K562 (cell line): ENCODE measurements around the gene PHKG2. TPM values are rescaled to one million over a fixed set of nuclear protein-coding genes. Genes with fewer than 3 reads are reported as not detected.

ENCODE experiments used
- AFF1 ChIP-seq, 2 experiments: fragments of 450-650 bp; IDR thresholded peaks; 2 replicates each; pipeline ENCODE4 v1.6.1; 2018; ENCODE audit warnings: mild to moderate bottlenecking in 2 of 2, low read depth in 1 of 2; ENCODE audit not compliant: partially characterized antibody in 2 of 2
- ARID3B ChIP-seq: fragments of 250-450 bp; sonication (Bioruptor Pico); IDR thresholded peaks from 2 replicates; pipeline ENCODE4 v1.4.0; 2020; ENCODE audit warnings: borderline replicate concordance
- BCLAF1 ChIP-seq, 2 experiments: fragments of 450-650 bp in 1 of 2; IDR thresholded peaks; 2 replicates each; pipeline ENCODE4 v1.6.1; 2011 to 2017; ENCODE audit warnings: low read depth in 2 of 2, antibody characterized with exemption in 1 of 2, borderline replicate concordance in 1 of 2, low read length in 1 of 2, mild to moderate bottlenecking in 1 of 2, mixed read lengths in 1 of 2; ENCODE audit not compliant: control insufficient read depth in 1 of 2
- BRCA1 ChIP-seq, 2 experiments: fragments of 450-650 bp in 1 of 2; sonication (generic) in 1 of 2; formaldehyde crosslinking in 1 of 2; IDR thresholded peaks; 2 replicates each; pipeline versions ENCODE4 v1.5.0 to v1.6.1; 2017 to 2020; ENCODE audit warnings: mild to moderate bottlenecking in 1 of 2, missing genetic modification reagents in 1 of 2
- NR4A1 ChIP-seq, 2 experiments: fragments of 250-450 bp in 1 of 2; fragments of 450-650 bp in 1 of 2; sonication (Bioruptor Pico) in 1 of 2; IDR thresholded peaks; 2 replicates each; pipeline versions ENCODE4 v1.4.0 to v1.6.1; 2016 to 2020; ENCODE audit warnings: mild to moderate bottlenecking in 2 of 2, missing compliant biosample characterization in 1 of 2, missing genetic modification characterization in 1 of 2, moderate library complexity in 1 of 2
- SNAPC5 ChIP-seq: fragments of 250-450 bp; sonication (Bioruptor Pico); IDR thresholded peaks from 2 replicates; pipeline ENCODE4 v1.8.0; 2021; ENCODE audit warnings: moderate library complexity, mild to moderate bottlenecking, inconsistent platforms
- TOE1 ChIP-seq, 2 experiments: fragments of 450-650 bp in 1 of 2; sonication (generic) in 1 of 2; formaldehyde crosslinking in 1 of 2; IDR thresholded peaks; 2 replicates each; pipeline versions ENCODE4 v1.7.1 to v1.8.0; 2016 to 2022; ENCODE audit warnings: borderline replicate concordance in 2 of 2, mild to moderate bottlenecking in 2 of 2, antibody characterized with exemption in 1 of 2, inconsistent platforms in 1 of 2, low read depth in 1 of 2, missing genetic modification reagents in 1 of 2, moderate library complexity in 1 of 2
- ZBTB5 ChIP-seq: fragments of 450-650 bp; IDR thresholded peaks from 2 replicates; pipeline ENCODE4 v1.6.1; 2017; ENCODE audit warnings: antibody characterized with exemption
- ZNF655 ChIP-seq: fragments of 250-450 bp; sonication (Bioruptor Pico); IDR thresholded peaks from 2 replicates; pipeline ENCODE4 v1.5.0; 2021
- ZNF778 ChIP-seq: fragments of 450-650 bp; formaldehyde crosslinking; IDR thresholded peaks from 2 replicates; pipeline ENCODE4 v1.4.0; 2020; ENCODE audit warnings: mild to moderate bottlenecking, moderate library complexity
- polyA plus RNA-seq, 8 experiments: library from polyadenylated mRNA; depleted of rRNA in 4 of 8; stranded (reverse) in 5 of 8; unstranded in 3 of 8; fragments of >200 nt; fragmentation: Nextera tagmentation in 2 of 8; fragmentation: Illumina TruSeq in 1 of 8; extraction: Ambion mirVana in 2 of 8; extraction: Trizol in 1 of 8; gene quantifications; 2 replicates each; pipeline versions ENCODE4 v1.2.1 to v1.2.3, GENCODE V29; 2011 to 2014; ENCODE audit warnings: inconsistent platforms in 1 of 8, missing spikeins in 1 of 8
- total RNA-seq, 7 experiments: library from RNA; depleted of rRNA in 6 of 7; stranded (reverse); fragments of >200 nt in 6 of 7; fragmentation: Illumina TruSeq in 2 of 7; extraction: Trizol in 2 of 7; gene quantifications; 2 replicates each; pipeline versions ENCODE4 v1.2.1 to v1.2.3, GENCODE V29; 2011 to 2021; ENCODE audit warnings: low replicate concordance in 1 of 7

Gene PHKG2
- total and polyA plus RNA-seq, 9 of the 15 experiments (the other 6 are each of a cell fraction or from before 2014, with no cell fraction given) = 5.8 to 54.2 (median 30.7) TPM

GRCh38 chr16:30775392-30776188 is 27.4 kb downstream of the PHKG2 start (continued):
- TF ChIP-seq BRCA1 (IDR thresholded peaks at IDR 0.05) = no peak
- no peak for TF ChIP-seq BRCA1 (CRISPR knock-in tag; IDR thresholded peaks at IDR 0.05)
- TF ChIP-seq ARID3B (CRISPR knock-in tag) = no peak
- peak in 1 of 2 experiments; percentile 96 for TF ChIP-seq AFF1 (IDR thresholded peaks at IDR 0.05; ENCODE audit: low read depth in 1 of 2, partially characterized antibody in 2 of 2)
- peak in 1 of 2 experiments; percentile 84; a peak in 1 of 4 replicates for TF ChIP-seq BCLAF1 (IDR thresholded peaks at IDR 0.05; ENCODE audit: borderline replicate concordance in 1 of 2, control insufficient read depth in 1 of 2, low read depth in 2 of 2, low read length in 1 of 2)
- no peak for TF ChIP-seq ZNF778
- no peak for TF ChIP-seq ZNF655 (CRISPR knock-in tag)
- TF ChIP-seq SNAPC5 (CRISPR knock-in tag) = no peak
- 0 out of 2 replicates have a peak, but pooled peaks have one; percentile 14 for TF ChIP-seq TOE1 (IDR thresholded peaks at IDR 0.05; ENCODE audit: borderline replicate concordance)
- TF ChIP-seq TOE1 (CRISPR knock-in tag; IDR thresholded peaks at IDR 0.05; ENCODE audit: borderline replicate concordance, low read depth) = peak; percentile 52; the same call in 1 of the 2 replicates
- TF ChIP-seq ZBTB5 = peak; percentile 10; the same call in 1 of the 2 replicates
- TF ChIP-seq NR4A1 (CRISPR knock-in tag; IDR thresholded peaks at IDR 0.05) = peak; percentile 55; the same call in 1 of the 2 replicates
- TF ChIP-seq NR4A1 (tag; IDR thresholded peaks at IDR 0.05) = peak; percentile 71; the same call in 1 of the 2 replicates
